Adrenal gland (tissue), 5 donors: ENCODE results near the gene C1orf232.

ENCODE experiments used
- POLR2A ChIP-seq, 2 donors: fragments of 450-650 bp; IDR thresholded peaks; one replicate each; pipeline ENCODE4 v1.6.1; 2017; ENCODE audit warnings: antibody characterized with exemption in 2 of 2, mild to moderate bottlenecking in 2 of 2, moderate library complexity in 1 of 2
- TF ChIP-seq, protein P1 (sequence below), 6 experiments: fragments of 450-650 bp in 4 of 6; fragments of 200-600 bp in 2 of 6; sonication (generic) in 1 of 6; IDR thresholded peaks; 1 replicate in 5 of 6; 2 replicates in 1 of 6; pipeline versions ENCODE4 v1.5.1 to v1.8.0; 2016 to 2021; ENCODE audit warnings: antibody characterized with exemption in 6 of 6, mild to moderate bottlenecking in 2 of 6, moderate library complexity in 1 of 6
- donor health status: DM: no; HTN: no; CAD: no.

DNA sequence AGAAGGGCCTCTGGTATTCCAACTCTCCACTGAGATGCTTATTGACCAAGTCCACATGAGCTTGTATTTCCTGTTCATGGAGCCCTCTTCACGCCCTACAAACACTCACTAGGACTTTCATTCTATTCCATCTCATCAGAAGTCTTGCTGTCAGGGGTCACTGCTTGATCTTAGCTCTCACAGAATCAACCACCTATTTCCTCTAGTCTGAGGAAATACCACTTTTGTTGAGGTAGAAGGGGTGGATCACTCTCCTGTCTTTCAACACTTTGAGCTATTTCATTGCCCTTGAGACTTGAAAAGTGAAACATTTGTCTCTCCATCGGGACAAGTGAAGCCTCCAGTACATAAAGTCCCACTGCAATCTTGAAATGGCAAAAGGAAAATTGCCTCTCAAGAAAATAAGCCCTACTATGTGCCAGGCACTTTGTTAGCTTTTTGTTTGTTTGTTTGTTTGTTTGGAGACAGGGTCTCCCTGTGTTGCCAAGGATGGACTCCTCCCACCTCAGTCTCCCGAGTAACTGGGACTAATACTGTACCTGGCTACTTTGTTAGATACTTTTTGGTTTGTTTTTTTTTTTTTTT lies 29.7 kb downstream of the C1orf232 start:
- TF ChIP-seq, protein P1, sequence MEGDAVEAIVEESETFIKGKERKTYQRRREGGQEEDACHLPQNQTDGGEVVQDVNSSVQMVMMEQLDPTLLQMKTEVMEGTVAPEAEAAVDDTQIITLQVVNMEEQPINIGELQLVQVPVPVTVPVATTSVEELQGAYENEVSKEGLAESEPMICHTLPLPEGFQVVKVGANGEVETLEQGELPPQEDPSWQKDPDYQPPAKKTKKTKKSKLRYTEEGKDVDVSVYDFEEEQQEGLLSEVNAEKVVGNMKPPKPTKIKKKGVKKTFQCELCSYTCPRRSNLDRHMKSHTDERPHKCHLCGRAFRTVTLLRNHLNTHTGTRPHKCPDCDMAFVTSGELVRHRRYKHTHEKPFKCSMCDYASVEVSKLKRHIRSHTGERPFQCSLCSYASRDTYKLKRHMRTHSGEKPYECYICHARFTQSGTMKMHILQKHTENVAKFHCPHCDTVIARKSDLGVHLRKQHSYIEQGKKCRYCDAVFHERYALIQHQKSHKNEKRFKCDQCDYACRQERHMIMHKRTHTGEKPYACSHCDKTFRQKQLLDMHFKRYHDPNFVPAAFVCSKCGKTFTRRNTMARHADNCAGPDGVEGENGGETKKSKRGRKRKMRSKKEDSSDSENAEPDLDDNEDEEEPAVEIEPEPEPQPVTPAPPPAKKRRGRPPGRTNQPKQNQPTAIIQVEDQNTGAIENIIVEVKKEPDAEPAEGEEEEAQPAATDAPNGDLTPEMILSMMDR (IDR thresholded peaks at IDR 0.05) = no peak
- no peak for TF ChIP-seq POLR2A (IDR thresholded peaks at IDR 0.05)
